Fibroblast of skin of left biceps (primary cell): ENCODE results near the gene MED6.

Source experiments
- DNase-seq, 2 experiments: peaks; one replicate each; pipeline ENCODE4 v3.0.0-alpha.2; 2013; ENCODE audit warnings: low read depth in 2 of 2

The MED6 gene

GRCh38 chr14:70597731-70598130 is 2.7 kb downstream of the MED6 start:
- DNase-seq, result no peak

GRCh38 chr14:70595443-70596185 is 4.8 kb downstream of the MED6 start:
- DNase-seq, result no peak

GRCh38 chr14:70594461-70594860 is 6.0 kb downstream of the MED6 start:
- DNase-seq, result no peak

GRCh38 chr14:70585231-70585630 is 15.2 kb downstream of the MED6 start:
- DNase-seq, result no peak

- DNase-seq, result no peak
Measured at GRCh38 chr14:70576891-70577290, 23.6 kb downstream of the MED6 start.

- no peak for DNase-seq
Measured at GRCh38 chr14:70573050-70573449, 27.4 kb downstream of the MED6 start.

- DNase-seq, result no peak
Measured at GRCh38 chr14:70571139-70571538, 29.3 kb downstream of the MED6 start.

GRCh38 chr14:70567791-70568190 is 32.7 kb downstream of the MED6 start:
- DNase-seq, result no peak

- DNase-seq, result no peak
Measured at GRCh38 chr14:70563869-70564268, 36.6 kb downstream of the MED6 start.

- DNase-seq, result no peak
Measured at GRCh38 chr14:70563417-70563816, 37.0 kb downstream of the MED6 start.

- no peak for DNase-seq
Measured at GRCh38 chr14:70558356-70558755, 42.1 kb downstream of the MED6 start.

- DNase-seq, result no peak
Measured at GRCh38 chr14:70555890-70556289, 44.6 kb downstream of the MED6 start.

GRCh38 chr14:70538087-70538486 is 62.4 kb downstream of the MED6 start:
- DNase-seq, result no peak

GRCh38 chr14:70536830-70537229 is 63.6 kb downstream of the MED6 start:
- DNase-seq, result no peak

GRCh38 chr14:70534904-70535303 is 65.6 kb downstream of the MED6 start, which contains the start of gene ADAM20:
ADAM20 (minus strand) TSS chr14:70535004; CDS start chr14:70524757, 10,247 bp downstream.
- no peak for DNase-seq
